Stimulated activated CD4-positive, alpha-beta T cell treated with anti-CD3 and anti-CD28 coated beads, TNF-alpha, amount 100 ng/mL, for 1 hour (primary cell): ENCODE measurements around the gene KREMEN1.
"Not testable (repeated sequence)": the region's sequence is repeated elsewhere in the genome, so short reads cannot be mapped to it uniquely, and the experiment has no call there.

Experiments
- DNase-seq, 3 donors: peaks; one replicate each; pipeline ENCODE4 v3.0.0-alpha.2; 2020; ENCODE audit warnings: low read depth in 3 of 3, low spot score in 1 of 3

KREMEN1 gene

DNA sequence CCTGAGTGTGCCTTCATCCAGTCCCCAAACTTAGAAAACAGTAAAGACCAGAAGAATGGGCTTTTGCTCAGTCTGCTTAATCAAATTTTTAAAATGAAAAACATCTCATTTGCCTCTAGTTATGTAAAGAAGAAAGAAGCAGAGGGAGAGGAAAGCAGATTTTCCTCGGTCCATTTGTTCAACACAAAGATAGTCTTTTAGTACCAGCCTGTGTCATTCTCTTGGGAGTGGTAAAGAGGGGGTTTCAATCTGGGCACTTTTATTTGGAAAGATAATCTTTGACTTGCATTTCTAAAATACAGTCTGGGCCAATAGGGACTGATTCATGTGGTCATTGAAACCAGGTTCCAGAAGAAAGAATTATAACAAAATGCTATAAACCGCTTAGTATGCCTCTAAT lies 29.5 kb downstream of the KREMEN1 start:
- no peak for DNase-seq

DNA sequence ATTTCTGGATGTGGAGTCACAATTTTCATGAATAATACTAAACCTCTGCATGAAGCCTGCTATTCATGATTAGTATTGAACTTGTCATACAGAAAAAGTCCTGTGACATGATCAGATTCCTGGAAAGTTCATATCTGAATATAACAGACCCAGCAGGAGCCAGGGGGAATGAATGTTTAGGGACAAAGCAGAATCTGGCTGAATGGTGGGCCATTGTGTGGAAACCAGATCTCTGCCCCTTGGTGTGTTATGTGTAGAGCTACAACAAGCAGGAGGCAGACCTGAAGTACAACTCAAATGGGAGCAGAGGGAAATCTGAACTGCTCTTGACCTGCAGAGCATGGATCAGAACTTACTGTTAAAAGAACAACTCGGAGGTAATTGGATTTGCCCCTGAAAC lies 30.3 kb downstream of the KREMEN1 start:
- DNase-seq = no peak

DNA sequence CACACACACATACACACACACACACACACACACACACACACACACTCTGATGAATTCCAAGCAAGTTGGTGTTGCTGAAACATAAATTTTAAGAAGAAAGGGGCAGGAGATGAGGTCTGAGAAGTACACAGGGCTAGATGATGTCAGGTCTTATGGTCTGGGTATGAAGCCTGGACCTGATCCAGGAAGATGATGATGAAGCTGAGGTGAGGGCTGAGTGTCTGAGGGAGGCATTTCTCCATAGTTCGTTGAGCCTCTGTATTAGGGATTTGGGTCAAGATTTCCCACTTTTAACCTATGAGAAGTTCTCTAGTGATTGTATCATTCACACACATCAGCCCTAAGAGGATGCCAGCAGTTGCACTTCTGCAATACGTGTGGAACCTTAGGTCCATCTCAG lies 32.6 kb downstream of the KREMEN1 start:
- no peak for DNase-seq

DNA sequence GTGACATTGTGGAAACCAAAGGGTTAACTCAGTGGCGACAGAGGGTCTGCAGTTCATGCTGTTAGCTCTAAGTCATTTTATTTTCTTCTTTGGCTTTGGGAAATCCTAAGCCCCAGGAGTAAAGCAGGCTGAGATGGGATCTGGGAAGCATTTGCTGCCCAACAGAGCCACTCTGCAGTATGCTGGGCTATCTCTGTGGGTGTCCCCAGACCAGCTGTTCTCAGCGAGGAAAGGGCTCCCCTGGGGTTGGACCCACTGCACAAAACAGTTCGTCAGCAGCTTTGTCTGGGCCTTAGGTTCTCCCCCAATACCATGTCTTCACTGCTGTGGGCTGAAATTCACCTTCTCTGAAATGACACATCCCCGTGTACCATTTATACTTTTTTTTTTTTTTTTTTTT lies 34.0 kb downstream of the KREMEN1 start:
- DNase-seq = no peak

DNA sequence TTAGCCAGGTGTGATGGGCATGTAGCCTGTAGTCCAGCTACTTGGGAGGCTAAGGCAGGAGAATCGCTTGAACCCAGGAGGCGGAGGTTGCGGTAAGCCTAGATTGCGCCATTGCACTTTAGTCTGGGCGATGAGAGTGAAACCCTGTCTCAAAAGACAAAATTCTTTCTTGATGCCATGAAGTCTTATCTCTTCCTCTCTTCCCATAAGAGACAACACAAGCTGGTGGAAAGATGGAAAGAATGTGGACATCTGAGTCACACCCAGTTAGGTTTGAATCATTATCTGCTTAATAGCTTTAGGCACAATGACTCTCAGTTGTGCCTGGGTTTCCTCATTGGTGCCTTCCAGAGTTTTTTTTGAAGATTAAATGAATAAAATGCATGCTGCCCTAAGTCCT lies 35.3 kb downstream of the KREMEN1 start:
- DNase-seq = no peak

DNA sequence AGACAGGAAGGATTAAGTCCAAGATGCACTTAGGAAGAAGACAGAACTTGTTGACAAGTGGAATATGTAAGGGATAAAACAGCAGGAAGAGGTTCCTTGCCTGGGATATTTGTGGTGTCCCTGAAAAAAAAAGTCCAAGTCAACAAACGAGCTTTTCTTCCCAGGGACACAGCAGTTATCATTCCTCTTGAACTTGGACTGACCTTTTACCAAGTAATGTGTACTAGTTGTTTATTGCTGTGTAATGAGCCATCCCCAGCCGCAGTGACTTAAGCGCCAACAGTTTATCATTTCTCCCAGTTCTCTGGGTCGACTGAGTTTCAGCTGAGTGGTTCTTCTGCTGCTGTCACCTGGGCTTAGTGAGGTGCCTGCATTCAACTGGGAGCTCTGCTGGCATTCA lies 37.0 kb downstream of the KREMEN1 start:
- DNase-seq = no peak

DNA sequence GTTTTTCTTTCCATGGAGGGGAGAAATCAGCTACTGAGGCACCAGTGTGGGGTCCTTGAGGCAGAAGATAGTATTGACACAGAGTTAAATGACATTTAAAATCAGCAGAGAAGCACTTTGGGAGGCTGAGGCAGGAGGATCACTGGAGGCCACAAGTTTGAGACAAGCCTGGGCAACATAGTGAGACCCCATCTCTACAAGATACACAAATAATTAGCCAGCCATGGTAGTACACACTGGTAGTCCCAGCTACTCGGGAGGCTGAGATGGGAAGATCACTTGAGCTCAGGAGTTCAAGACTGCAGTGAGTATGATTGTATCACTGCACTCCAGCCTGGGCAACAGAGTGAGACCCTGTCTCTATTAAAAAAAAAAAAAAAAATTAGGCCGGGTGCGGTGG lies 38.1 kb downstream of the KREMEN1 start:
- no peak for DNase-seq

DNA sequence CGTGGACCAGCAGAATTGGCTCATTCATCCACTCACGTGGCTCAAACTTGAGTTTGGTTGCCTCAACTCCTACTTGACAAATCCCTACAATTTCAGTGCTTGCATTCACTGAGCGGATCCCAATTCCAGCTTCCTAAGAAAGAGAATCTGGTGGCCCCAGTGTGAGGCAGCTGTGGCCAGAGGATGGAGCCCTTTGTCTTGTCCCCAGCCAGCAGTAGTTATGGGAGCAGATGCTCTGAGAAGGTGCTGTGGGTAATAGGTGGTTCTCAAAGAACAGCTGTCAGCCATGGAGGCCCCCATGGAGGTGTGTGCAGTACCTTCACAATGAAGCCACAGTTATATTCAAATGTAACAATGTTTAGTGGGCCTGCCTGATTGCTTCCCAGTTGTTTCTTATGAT lies 39.3 kb downstream of the KREMEN1 start:
- no peak for DNase-seq

DNA sequence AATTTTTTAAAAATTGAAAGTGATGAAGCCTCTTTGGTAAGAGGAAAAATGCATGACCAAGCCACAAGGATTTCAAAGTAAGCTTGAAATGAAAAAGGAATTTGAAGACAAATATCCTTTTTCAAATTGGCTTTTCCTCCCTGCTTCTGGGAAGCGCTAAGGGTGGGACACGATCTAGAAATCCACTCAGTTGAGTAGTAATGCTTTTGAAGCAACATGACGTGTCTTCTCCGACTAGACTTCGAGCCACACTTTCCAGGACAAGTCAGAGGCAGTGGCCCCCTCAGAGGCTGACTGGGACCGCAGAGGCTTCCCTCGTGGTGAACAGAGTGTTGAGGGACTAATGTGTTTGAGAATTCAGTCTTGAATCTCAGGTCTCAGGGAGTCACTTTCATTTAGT lies 39.8 kb downstream of the KREMEN1 start:
- DNase-seq = no peak

DNA sequence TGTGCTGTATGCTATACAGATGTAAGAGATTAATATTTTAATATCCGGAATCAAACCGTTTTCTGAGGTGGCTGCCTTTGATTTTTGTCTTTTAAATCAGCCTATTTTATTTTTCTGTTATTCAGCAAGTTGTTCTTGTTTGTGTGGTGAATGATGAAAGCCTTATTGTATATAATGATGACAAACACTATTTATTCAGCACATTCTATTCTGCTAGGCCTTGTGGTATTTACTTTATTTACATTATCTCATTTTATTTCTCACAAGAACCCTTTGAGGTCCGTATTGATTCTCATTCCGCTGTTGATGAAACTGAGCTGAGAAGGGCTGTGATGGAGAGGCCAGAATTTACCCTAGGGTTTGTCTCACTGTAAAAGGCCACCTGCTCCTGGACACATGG lies 40.5 kb downstream of the KREMEN1 start:
- DNase-seq = no peak

DNA sequence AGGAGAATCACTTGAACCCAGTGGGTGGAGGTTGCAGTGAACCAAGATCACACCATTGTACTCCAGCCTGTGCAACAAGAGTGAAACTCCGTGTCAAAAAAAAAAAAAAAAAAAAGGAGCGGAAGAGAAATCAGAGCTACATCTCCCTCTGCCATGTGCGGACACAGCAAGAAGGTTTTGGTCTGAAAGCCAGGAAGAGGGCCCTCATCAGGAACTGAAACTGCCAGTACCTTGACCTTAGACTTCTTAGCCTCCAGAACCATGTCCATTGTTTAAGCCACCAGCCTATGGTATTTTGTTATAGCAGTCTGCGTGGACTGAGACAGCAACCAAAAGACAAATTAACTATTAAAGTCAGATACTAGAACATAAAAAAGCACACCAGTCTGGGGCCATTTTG lies 41.6 kb downstream of the KREMEN1 start:
- DNase-seq = no peak

DNA sequence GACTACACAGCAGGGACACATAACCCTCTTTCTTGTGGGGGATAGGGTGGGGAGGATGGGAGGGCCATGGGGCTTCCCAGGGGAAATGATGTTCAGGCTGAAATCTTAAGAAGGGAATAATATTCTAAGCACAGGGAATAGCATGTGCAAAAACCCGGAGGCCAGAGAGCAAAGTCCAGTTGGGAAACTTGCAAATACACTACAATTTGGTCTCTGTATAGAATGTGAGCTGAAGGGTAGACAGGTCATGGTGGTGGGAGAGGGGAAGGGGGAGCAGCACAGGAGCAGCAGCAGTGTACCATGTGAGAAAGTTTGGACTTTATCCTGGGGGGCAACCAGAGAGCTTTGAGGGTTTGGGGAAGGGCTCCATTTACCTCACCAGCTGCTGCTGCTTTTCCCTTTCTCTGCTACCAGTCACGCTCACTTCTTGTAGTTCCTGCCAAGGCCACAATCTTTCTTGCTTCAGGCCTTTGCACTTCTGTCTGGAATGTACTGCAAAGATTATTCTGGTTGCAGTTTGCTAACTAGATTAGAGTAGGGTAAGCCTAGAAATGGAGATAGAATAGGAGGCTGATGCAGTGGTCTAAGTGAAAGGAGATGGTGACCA lies 43.0 kb downstream of the KREMEN1 start:
- no peak for DNase-seq

DNA sequence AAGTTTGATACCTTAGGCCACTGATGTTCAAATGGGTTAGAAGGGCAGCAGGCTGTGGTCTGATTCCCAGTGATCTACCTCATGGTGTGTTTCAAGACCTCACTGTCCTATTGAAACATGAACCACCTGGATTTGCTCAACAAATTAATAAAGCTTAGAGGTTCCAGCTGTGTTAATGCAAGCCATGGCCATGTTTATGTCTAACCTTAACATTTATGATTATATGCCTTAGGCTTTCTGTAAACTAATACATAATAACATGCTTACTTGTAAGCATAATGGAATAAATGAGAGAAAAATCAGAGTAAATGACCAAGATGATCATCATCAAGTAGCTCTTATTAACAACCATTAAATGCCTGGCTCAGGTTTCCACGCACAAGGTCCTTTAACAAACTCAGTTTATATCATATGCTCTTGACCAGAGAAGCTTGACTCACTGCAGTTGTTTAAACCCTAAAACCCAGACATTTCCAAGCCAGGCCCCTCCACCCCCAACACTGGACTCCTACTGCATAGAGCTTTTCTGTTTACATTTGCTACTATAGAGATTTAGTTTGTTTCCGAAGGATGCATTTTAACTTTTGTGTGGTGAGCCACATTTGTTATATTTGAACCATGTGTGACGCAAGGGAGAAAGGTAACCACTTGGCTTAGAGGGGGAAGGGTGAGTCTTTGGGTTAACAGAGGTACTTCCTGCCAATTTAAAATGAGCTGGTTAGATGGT lies 43.7 kb downstream of the KREMEN1 start:
- no peak for DNase-seq

DNA sequence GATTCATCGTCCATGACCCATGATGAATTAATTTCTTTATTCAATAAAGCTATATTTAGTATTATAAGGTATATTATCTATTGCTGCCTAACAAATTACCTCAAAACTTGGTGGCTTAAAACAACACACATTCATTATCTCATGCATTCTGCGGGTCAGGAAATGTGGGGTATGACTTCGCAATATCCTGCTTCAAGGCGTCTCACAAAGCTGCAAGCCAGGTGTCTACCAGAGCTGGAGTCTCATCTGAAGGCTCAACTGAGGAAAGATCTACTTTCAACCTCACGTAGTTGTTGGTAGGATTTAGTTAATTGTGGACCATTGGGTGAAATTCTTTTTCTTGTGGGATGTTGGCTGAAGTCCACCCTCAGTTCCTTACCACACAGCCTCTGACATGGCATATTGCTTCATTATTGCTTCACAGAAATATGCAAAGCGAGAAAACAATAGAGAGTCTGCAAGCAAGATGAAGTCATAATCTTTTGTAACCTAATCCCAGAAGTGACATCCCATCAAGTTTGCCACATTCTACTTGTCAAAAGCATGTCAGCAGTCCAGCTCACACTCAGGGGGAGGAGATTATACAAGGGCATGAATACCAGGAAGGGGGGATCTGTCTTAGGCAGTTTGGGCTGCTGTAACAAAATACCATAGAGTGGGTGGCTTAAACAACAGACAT lies 45.1 kb downstream of the KREMEN1 start:
- no peak for DNase-seq

DNA sequence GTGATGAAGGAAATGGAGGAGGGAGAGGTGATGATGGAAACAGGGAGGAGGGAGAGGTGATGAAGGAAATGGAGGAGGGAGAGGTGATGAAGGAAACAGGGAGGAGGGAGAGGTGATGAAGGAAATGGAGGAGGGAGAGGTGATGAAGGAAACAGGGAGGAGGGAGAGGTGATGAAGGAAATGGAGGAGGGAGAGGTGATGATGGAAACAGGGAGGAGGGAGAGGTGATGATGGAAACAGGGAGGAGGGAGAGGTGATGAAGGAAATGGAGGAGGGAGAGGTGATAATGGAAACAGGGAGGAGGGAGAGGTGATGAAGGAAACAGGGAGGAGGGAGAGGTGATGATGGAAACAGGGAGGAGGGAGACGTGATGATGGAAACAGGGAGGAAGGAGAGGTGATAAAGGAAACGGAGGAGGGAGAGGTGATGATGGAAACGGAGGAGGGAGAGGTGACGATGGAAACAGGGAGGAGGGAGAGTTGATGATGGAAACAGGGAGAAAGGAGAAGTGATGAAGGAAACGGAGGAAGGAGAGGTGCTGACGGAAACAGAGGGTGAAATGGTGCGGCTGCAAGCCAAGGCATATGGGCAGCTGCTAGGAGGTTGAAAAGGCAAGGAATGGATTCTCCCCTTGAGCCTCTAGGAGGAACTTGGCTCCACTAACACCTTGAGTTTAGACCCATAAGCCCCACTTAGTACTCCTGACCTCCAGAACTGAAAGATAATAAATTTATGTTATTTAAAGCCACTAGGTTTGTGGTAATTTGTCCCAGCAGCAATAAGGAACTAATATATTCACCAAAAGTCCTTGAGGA lies 47.5 kb downstream of the KREMEN1 start:
- DNase-seq = not testable (repeated sequence)

DNA sequence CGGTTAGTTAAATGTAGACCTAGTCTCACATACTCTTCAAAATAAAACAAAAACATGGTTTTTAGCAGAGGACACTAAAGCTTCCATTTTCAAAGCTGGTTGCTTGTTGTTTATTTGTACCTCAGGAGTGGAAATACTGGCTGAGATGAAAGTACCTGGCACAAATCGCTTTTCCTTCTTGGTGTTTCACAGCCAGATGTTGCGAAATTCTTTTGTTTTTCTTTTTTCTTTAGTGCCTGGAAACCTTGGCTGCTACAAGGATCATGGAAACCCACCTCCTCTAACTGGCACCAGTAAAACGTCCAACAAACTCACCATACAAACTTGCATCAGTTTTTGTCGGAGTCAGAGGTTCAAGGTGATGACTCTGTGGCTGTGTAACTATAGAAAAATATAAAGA lies 48.3 kb downstream of the KREMEN1 start:
- no peak for DNase-seq

DNA sequence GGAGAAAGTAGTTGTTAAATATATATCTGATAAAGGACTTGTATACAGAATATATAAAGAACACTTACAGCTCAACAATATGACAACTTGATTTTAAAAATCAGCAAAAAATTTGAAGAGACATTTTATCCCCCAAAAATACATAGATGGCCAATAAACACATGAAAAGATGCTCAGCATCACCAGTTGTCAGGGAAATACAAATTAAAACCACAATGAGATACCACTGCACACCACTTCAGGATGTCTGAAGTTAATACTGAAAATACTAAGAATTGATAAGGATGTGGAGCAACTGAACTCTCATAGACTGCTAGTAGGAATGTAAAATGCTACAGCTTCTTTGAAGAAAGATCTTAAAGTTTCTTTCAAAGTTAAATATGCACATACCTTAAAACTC lies 49.2 kb downstream of the KREMEN1 start:
- DNase-seq = no peak

DNA sequence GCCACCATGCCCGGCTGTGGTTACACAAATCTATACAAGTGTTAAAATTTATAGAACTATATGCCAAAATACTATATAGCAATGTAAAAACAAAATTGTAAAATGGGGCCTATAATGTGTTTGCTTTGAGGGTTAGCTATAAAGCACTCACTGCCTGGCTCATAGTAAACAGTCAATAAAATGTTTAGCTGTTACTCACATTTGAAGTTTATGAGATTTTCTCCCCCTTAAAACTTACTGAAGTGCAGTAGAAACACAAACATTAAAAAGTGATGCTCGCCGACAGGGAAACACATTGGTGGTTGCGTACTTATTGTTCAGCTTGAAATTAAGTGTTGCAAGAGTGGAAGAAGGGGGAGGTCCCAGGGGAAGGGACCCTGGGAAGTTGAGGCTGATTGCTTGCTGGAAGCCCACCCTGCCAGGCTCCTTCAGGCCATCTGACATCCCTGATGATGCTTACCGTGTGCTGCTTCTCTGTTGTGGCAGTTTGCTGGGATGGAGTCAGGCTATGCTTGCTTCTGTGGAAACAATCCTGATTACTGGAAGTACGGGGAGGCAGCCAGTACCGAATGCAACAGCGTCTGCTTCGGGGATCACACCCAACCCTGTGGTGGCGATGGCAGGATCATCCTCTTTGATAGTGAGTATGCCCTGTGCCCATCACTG lies 52.1 kb downstream of the KREMEN1 start:
- DNase-seq = no peak

DNA sequence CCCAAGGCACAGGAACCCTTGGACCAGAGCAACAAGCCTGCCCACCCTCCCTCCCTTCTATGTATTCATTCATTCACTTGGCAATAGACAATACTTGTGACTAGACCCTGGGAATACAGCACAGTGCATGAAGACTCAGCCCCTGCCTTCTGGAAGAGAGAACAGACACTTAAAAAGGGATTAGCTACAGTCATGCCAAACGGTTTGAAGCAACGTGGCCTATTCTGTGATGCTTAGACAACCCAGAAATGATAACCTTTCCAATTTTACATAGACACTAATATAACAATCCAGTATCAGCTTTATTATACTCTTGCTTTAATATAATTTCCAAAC lies 52.6 kb downstream of the KREMEN1 start:
- DNase-seq = no peak

DNA sequence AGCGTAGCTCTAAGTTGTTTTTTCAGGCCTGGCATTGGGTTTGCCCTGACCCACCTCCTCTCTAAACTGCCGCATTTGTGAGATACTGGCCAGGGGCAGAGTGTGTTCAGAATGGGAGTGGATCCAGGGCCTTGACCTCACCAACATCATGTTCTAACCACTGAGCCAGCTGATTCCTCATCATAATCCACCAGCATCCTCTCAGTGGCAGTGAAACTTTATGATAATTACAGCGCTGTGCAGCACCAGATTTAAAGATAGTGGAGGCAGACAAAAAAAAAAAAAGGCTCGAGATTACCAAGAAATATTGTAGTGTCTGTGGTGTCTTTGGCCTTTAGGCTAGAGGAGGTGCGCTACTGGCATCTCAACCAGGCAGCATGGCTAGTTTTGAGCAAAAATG lies 53.0 kb downstream of the KREMEN1 start:
- no peak for DNase-seq

DNA sequence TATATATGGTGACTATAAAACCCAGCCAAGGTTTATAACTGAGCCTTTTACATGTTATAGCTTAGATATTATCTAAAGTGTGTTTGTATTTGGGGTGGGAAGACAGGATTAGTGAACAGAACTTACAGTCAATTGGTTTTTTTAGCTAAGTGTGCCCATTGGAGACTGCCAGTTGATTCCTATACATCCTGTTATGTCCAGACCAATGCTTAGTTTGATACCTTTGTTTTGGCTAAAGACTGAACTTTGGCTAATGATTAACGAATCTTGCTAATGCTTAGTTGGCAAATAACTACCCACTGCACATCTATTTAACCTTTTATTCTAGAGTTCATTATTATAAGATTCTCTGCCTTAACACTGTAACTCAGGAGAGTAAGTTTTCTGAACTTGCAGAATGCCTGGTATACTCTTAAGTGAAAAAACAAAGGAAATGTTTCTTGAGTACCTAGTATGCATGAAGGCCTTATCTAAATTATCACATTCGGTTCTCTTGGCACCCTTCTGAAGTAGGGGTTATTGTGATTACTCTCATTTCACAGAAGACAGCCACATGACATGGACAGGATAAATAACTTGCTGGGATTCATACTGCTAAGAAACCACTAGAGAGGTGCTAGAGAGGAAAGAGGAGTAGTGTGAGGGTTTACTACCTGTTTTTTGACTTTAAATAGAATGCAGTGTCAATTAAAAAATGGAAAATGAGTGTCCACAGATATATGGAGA lies 54.0 kb downstream of the KREMEN1 start:
- DNase-seq = no peak
